SW 1271 (cell line): ENCODE data around the gene CCR9.
A peak's percentile ranks its signal among the peaks of the same experiment; 100 is the strongest.
"Not testable (repeated sequence)": the region's sequence is repeated elsewhere in the genome, so short reads cannot be mapped to it uniquely, and the experiment has no call there.

ENCODE experiments used
- DNase-seq, 2 experiments: peaks; one replicate each; lab custom pipeline; 2025; lab: John Stamatoyannopoulos, UW

CCR9 gene

GRCh38 chr3:45885979-45886705 is at the start of gene CCR9:
TSS of gene CCR9 (plus strand) at chr3:45886543. CDS start at chr3:45894934, 8,391 bp downstream.
- no peak for DNase-seq

- no peak for DNase-seq
Observed at GRCh38 chr3:45838466-45838865, 47.9 kb upstream of the CCR9 start.

GRCh38 chr3:45841420-45841756 is 45.0 kb upstream of the CCR9 start:
- DNase-seq = peak in 1 of 2 experiments; percentile 23

GRCh38 chr3:45841757-45842491 is 44.4 kb upstream of the CCR9 start, which contains the start of gene LZTFL1:
TSS of gene LZTFL1 (minus strand) at chr3:45842119. CDS start at chr3:45841991, 128 bp downstream.
- DNase-seq = peak; percentile 69 to 87

- DNase-seq = no peak
Observed at GRCh38 chr3:45842851-45843625, 43.3 kb upstream of the CCR9 start.

GRCh38 chr3:45844616-45845015 is 41.7 kb upstream of the CCR9 start:
- no peak for DNase-seq

GRCh38 chr3:45848392-45848791 is 38.0 kb upstream of the CCR9 start:
- DNase-seq = no peak

- no peak for DNase-seq
Observed at GRCh38 chr3:45852828-45853227, 33.5 kb upstream of the CCR9 start.

GRCh38 chr3:45856323-45856722 is 30.0 kb upstream of the CCR9 start:
- DNase-seq = not testable (repeated sequence)

GRCh38 chr3:45857024-45857423 is 29.3 kb upstream of the CCR9 start:
- DNase-seq = not testable (repeated sequence)

GRCh38 chr3:45858809-45859543 is 27.4 kb upstream of the CCR9 start:
- DNase-seq = no peak

GRCh38 chr3:45860481-45860880 is 25.9 kb upstream of the CCR9 start:
- no peak for DNase-seq

GRCh38 chr3:45861043-45861719 is 25.2 kb upstream of the CCR9 start:
- DNase-seq = no peak

- DNase-seq = no peak
Observed at GRCh38 chr3:45864760-45865519, 21.4 kb upstream of the CCR9 start.

- no peak for DNase-seq
Observed at GRCh38 chr3:45865563-45865962, 20.8 kb upstream of the CCR9 start.

GRCh38 chr3:45868213-45868612 is 18.1 kb upstream of the CCR9 start:
- no peak for DNase-seq

GRCh38 chr3:45868650-45869049 is 17.7 kb upstream of the CCR9 start:
- no peak for DNase-seq

GRCh38 chr3:45869638-45870037 is 16.7 kb upstream of the CCR9 start:
- no peak for DNase-seq

- DNase-seq = no peak
Observed at GRCh38 chr3:45870099-45870498, 16.2 kb upstream of the CCR9 start.

GRCh38 chr3:45871780-45872179 is 14.6 kb upstream of the CCR9 start:
- no peak for DNase-seq

GRCh38 chr3:45872569-45872968 is 13.8 kb upstream of the CCR9 start:
- no peak for DNase-seq
